ENCODE results near the gene ROCK1.

GRCh38 chr18:21071071-21071470 is 40.5 kb downstream of the ROCK1 start:
- TF ChIP-seq GATA2 (IDR thresholded peaks at IDR 0.05; ENCODE audit: low read depth, low read length) (no peak), GATA3 (IDR thresholded peaks at IDR 0.05; ENCODE audit: low read depth, low read length) (no peak)

Data from SH-SY5Y (cell line).